Measurements from ENCODE around the gene MAD1L1. TPM values are rescaled to one million over a fixed set of nuclear protein-coding genes. Genes with fewer than 3 reads are reported as not detected.

Gene MAD1L1
- total and polyA plus RNA-seq, 2 of the 8 experiments (the other 6 are each of a cell fraction or from before 2014, with no cell fraction given) = 40.4 to 44.6 TPM

DNA sequence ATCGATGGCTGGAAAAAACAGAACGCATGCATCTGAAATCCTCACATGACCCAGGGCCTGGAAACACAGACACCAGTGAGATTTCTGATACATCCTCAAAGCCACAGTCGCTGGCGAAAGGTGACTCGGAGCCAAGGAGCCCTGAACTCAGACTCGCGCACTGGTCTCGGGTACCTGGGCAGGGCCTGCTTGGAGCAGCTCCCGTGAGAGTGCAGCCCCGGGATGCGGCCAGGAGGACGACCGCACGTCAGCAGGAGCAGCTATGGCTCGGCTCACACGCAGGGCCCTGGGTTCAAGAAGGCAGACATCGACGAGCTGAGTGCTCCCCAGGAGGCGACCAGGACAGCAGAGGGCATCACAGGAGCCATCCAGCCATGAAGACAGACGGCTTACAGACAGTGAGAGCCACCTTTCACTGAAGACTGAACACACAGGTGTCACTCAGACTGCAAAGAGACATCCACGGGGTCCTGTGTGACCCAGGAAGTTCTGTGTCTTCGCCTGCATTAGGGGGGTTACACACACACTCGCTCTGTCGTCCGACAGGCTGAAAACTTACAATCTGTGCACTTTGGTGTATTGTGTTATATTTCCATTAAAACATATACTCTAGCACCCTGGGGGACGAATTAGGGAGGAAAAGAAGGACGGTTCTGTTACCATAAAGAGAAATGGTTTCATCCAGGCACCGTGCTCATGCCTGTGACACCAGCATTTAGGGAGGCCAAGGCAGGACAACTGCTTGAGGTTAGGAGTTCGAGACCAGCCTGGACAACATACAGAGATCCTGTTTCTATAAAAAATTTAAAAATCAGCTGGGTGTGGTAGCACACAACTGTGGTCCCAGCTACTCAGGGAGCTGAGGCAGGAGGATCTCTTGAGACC lies 227.7 kb downstream of the MAD1L1 start:
- H4K8ac ChIP-seq (ENCODE audit: extremely low read depth, insufficient read depth, low read length) = no peak overlapping the region
- no peaks in the 10 kb centered on the region for H3K23me2 ChIP-seq (ENCODE audit: low read depth, low read length)
- H2BK15ac ChIP-seq (ENCODE audit: low read length) = no peak overlapping the region
- no peak overlapping the region for H3K4me3 ChIP-seq (ENCODE audit: extremely low read depth in 1 of 4, insufficient read depth in 2 of 4, low read depth in 3 of 4, low read length in 4 of 4)
- H2BK120ac ChIP-seq (replicated peaks; ENCODE audit: low read depth, low read length) = no peak overlapping the region
- no peak overlapping the region for H3K56ac ChIP-seq (replicated peaks; ENCODE audit: insufficient read length, low read depth, low read length)
- H3K9me3 ChIP-seq (ENCODE audit: insufficient read depth in 2 of 2, low read depth in 1 of 2, low read length in 1 of 2) = no peaks in the 10 kb centered on the region
- H2AFZ ChIP-seq (ENCODE audit: low read length) = no peak overlapping the region
- no peaks in the 10 kb centered on the region for H3K36me3 ChIP-seq (ENCODE audit: control insufficient read depth in 2 of 4, insufficient read depth in 4 of 4, low read length in 3 of 4)
- H4K91ac ChIP-seq (replicated peaks; ENCODE audit: insufficient read length, low read length) = no peak overlapping the region
- no peak overlapping the region for H2BK20ac ChIP-seq (ENCODE audit: low read length)
- 0 out of 2 replicates have a peak overlapping the region, but pooled peaks have one; percentile 48 for H3K18ac ChIP-seq (ENCODE audit: extremely low read depth, low read length)
- H2BK12ac ChIP-seq (ENCODE audit: low read depth, low read length) = no peak overlapping the region
- no peak overlapping the region for H3K23ac ChIP-seq (ENCODE audit: insufficient read length)
- no peaks in the 10 kb centered on the region for H3K27me3 ChIP-seq (replicated peaks in 1 of 4; ENCODE audit: control insufficient read depth in 3 of 4, extremely low read depth in 1 of 4, insufficient read depth in 3 of 4, low read length in 3 of 4)
- no peak overlapping the region for H4K5ac ChIP-seq (ENCODE audit: insufficient read length, low read depth, low read length)
- WGBS, 2 experiments (ENCODE audit: extremely low coverage in 1 of 2, insufficient coverage in 1 of 2, insufficient read length in 1 of 2, insufficient replicate concordance in 2 of 2, low coverage in 1 of 2, low lambda C conversion rate in 2 of 2, missing lambda C conversion rate in 1 of 2) = 90% methylated on average over 29 of the region's 29 CpGs; no CpG with 5 or more reads in 1 of the 2 experiments
- no peak overlapping the region for H3K27ac ChIP-seq (ENCODE audit: low read depth, low read length)
- H3K4ac ChIP-seq (replicated peaks; ENCODE audit: insufficient read length, low read depth, low read length) = no peak overlapping the region
- peaks cover 0 to 6% of the 10 kb centered on the region in 2 experiments for H4K20me1 ChIP-seq (replicated peaks in 1 of 2; ENCODE audit: control insufficient read depth in 1 of 2, insufficient read depth in 2 of 2, low read length in 2 of 2)
- H3K4me2 ChIP-seq (ENCODE audit: insufficient read depth in 1 of 2, low read depth in 2 of 2, low read length in 2 of 2) = no peak overlapping the region
- no peak overlapping the region for H2AK5ac ChIP-seq (ENCODE audit: low read depth, low read length)
- peak in 1 of 2 experiments; percentile 43 for DNase-seq (ENCODE audit: low read depth in 1 of 2, low spot score in 2 of 2)
- ChIA-PET POLR2A (ENCODE audit: partially characterized antibody) (interaction anchor here (0.6 kb wide), 1 partner anchor 8 kb away, joined by 3 read pairs; no protein-coding TSS in a partner anchor), CTCF (ENCODE audit: partially characterized antibody) (interaction anchor here (2.0 kb wide), 1 partner anchor 8 kb away, joined by 5 read pairs; no protein-coding TSS in a partner anchor)
- TF ChIP-seq ASH2L (IDR thresholded peaks at IDR 0.05; ENCODE audit: low read length) (no peak), KDM5A (IDR thresholded peaks at IDR 0.05; ENCODE audit: low read length) (no peak), KDM4A (IDR thresholded peaks at IDR 0.05; ENCODE audit: low read depth, low read length, severe bottlenecking) (no peak), JUND (IDR thresholded peaks at IDR 0.05; ENCODE audit: low read length) (no peak), FOSL1 (IDR thresholded peaks at IDR 0.05; ENCODE audit: insufficient read depth, low read depth, low read length) (no peak), TAF1 (IDR thresholded peaks at IDR 0.05; ENCODE audit: low read depth, low read length) (no peak)
- no peaks in the 10 kb centered on the region; a peak in 1 of 7 replicates for H3K4me1 ChIP-seq (replicated peaks in 1 of 4; ENCODE audit: control insufficient read depth in 3 of 4, insufficient read depth in 4 of 4, low read length in 3 of 4)
- no peak for FAIRE-seq
- H3K14ac ChIP-seq (ENCODE audit: insufficient read length) = no peak overlapping the region
- no peak overlapping the region for H3K9ac ChIP-seq (replicated peaks in 1 of 4; ENCODE audit: extremely low read depth in 1 of 4, low read depth in 3 of 4, low read length in 3 of 4)
- peaks cover 3% of the 10 kb centered on the region; the same call in 1 of the 2 replicates for H3K79me1 ChIP-seq (ENCODE audit: low read depth, low read length)
- no peaks in the 10 kb centered on the region for H3K79me2 ChIP-seq (ENCODE audit: control insufficient read depth in 1 of 2, insufficient read depth in 2 of 2, low read length in 2 of 2)
- H2BK5ac ChIP-seq (ENCODE audit: low read depth, low read length) = no peak overlapping the region; the same call in 1 of the 2 replicates
